WTC11 (cell line): Measurements from ENCODE around the gene UBE2L3. TPM values are rescaled to one million over a fixed set of nuclear protein-coding genes. Genes with fewer than 3 reads are reported as not detected.

Source experiments
- ATAC-seq: fragments of 200-7000 bp; cut with Tn5 transposase; 2 replicates; pipeline ENCODE4 v1.10.0; 2021; ENCODE audit warnings: mild to moderate bottlenecking, moderate library complexity
- CTCF ChIA-PET: fragments of 300-600 bp; sonication (Branson Sonifier 250); formaldehyde crosslinking; loops from one replicate; lab custom pipeline; 2021; ENCODE audit warnings: antibody characterized with exemption; lab: Charles Lee
- POLR2A ChIA-PET: fragments of 350-600 bp; sonication (Branson Sonifier 250); formaldehyde crosslinking; loops from one replicate; lab custom pipeline; 2021; ENCODE audit warnings: antibody characterized with exemption; lab: Charles Lee
- DNase-seq: peaks from one replicate; pipeline ENCODE4 v3.0.0; 2021; ENCODE audit warnings: low spot score
- H3K27ac Mint-ChIP-seq: 2 replicates; pipeline ENCODE4 v1.8.0; 2021; ENCODE audit warnings: mixed read lengths
- H3K27me3 Mint-ChIP-seq: 2 replicates; pipeline ENCODE4 v1.8.0; 2021; ENCODE audit warnings: low read depth, mild to moderate bottlenecking, moderate library complexity, mixed read lengths
- H3K36me3 Mint-ChIP-seq: 2 replicates; pipeline ENCODE4 v1.8.0; 2021; ENCODE audit warnings: mixed read lengths
- H3K4me1 Mint-ChIP-seq: 2 replicates; pipeline ENCODE4 v1.8.0; 2022; ENCODE audit warnings: mixed read lengths
- H3K4me3 Mint-ChIP-seq: 2 replicates; pipeline ENCODE4 v1.8.0; 2021; ENCODE audit warnings: mild to moderate bottlenecking, moderate library complexity, mixed read lengths
- H3K9me3 Mint-ChIP-seq: 2 replicates; pipeline ENCODE4 v1.8.0; 2021; ENCODE audit warnings: mixed read lengths
- ATF1 ChIP-seq: sonication (generic); formaldehyde crosslinking; IDR thresholded peaks from 2 replicates; pipeline ENCODE4 v1.8.1; 2023; ENCODE audit warnings: mild to moderate bottlenecking, moderate library complexity, missing genetic modification reagents
- CREM ChIP-seq: sonication (generic); formaldehyde crosslinking; IDR thresholded peaks from 2 replicates; pipeline ENCODE4 v1.8.1; 2022; ENCODE audit warnings: mild to moderate bottlenecking, missing genetic modification reagents, moderate library complexity
- CTCF ChIP-seq: fragments of 200-600 bp; IDR thresholded peaks from 2 replicates; pipeline ENCODE4 v1.8.0; 2022; ENCODE audit warnings: antibody characterized with exemption
- E2F1 ChIP-seq: sonication (generic); formaldehyde crosslinking; IDR thresholded peaks from 2 replicates; pipeline ENCODE4 v1.8.0; 2022; ENCODE audit warnings: mild to moderate bottlenecking, missing genetic modification reagents
- KAT7 ChIP-seq: sonication (generic); formaldehyde crosslinking; IDR thresholded peaks from 2 replicates; pipeline ENCODE4 v1.8.1; 2023; ENCODE audit warnings: missing genetic modification reagents, mild to moderate bottlenecking, borderline replicate concordance
- NR1H2 ChIP-seq: sonication (generic); formaldehyde crosslinking; IDR thresholded peaks from 2 replicates; pipeline ENCODE4 v1.9.0; 2021; ENCODE audit warnings: mild to moderate bottlenecking, moderate library complexity, missing genetic modification reagents
- PRDM15 ChIP-seq: sonication (generic); formaldehyde crosslinking; IDR thresholded peaks from 2 replicates; pipeline ENCODE4 v1.8.0; 2022; ENCODE audit warnings: missing genetic modification reagents
- SMAD4 ChIP-seq: sonication (generic); formaldehyde crosslinking; IDR thresholded peaks from 2 replicates; pipeline ENCODE4 v1.8.0; 2022; ENCODE audit warnings: mild to moderate bottlenecking, missing genetic modification reagents
- SP1 ChIP-seq: sonication (generic); formaldehyde crosslinking; conservative IDR thresholded peaks from 2 replicates; pipeline ENCODE4 v1.8.1; 2022; ENCODE audit warnings: missing genetic modification reagents
- TCF7 ChIP-seq: sonication (generic); formaldehyde crosslinking; IDR thresholded peaks from 2 replicates; pipeline ENCODE4 v1.8.0; 2022; ENCODE audit warnings: mild to moderate bottlenecking, low read depth, missing genetic modification reagents, moderate library complexity
- ZNF232 ChIP-seq: sonication (generic); formaldehyde crosslinking; IDR thresholded peaks from 2 replicates; pipeline ENCODE4 v1.8.0; 2022; ENCODE audit warnings: mild to moderate bottlenecking, missing genetic modification reagents
- ZNF396 ChIP-seq: fragments of 250-450 bp; sonication (Bioruptor Pico); IDR thresholded peaks from 2 replicates; pipeline ENCODE4 v1.8.0; 2021; ENCODE audit warnings: mild to moderate bottlenecking, moderate library complexity, borderline replicate concordance
- ZNF423 ChIP-seq: fragments of 250-450 bp; sonication (Bioruptor Pico); IDR thresholded peaks from 2 replicates; pipeline ENCODE4 v2.1.2; 2022; ENCODE audit warnings: mild to moderate bottlenecking, moderate library complexity
- ZSCAN18 ChIP-seq: fragments of 250-450 bp; sonication (Bioruptor Pico); IDR thresholded peaks from 2 replicates; pipeline ENCODE4 v2.1.2; 2022; ENCODE audit warnings: mild to moderate bottlenecking, moderate library complexity
- total RNA-seq: library from RNA; stranded (reverse); gene quantifications from 3 replicates; pipeline ENCODE4 v1.2.3, GENCODE V29; 2021
- TF ChIP-seq, protein P1 (sequence below): fragments of 250-450 bp; sonication (Bioruptor Pico); IDR thresholded peaks from 2 replicates; pipeline ENCODE4 v1.8.0; 2021; ENCODE audit warnings: mild to moderate bottlenecking
- TF ChIP-seq, protein P2 (sequence below): sonication (generic); formaldehyde crosslinking; IDR thresholded peaks from 2 replicates; pipeline ENCODE4 v1.8.0; 2023; ENCODE audit warnings: missing genetic modification reagents, mild to moderate bottlenecking, borderline replicate concordance

The UBE2L3 gene
- total RNA-seq, 1 experiment from 2014 or later: 79.1 TPM

- TF ChIP-seq, protein P1, sequence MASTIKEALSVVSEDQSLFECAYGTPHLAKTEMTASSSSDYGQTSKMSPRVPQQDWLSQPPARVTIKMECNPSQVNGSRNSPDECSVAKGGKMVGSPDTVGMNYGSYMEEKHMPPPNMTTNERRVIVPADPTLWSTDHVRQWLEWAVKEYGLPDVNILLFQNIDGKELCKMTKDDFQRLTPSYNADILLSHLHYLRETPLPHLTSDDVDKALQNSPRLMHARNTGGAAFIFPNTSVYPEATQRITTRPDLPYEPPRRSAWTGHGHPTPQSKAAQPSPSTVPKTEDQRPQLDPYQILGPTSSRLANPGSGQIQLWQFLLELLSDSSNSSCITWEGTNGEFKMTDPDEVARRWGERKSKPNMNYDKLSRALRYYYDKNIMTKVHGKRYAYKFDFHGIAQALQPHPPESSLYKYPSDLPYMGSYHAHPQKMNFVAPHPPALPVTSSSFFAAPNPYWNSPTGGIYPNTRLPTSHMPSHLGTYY (CRISPR knock-in tag): no peak
- no peak for TF ChIP-seq SMAD4 (CRISPR knock-in tag)
- no peak for TF ChIP-seq CTCF
- TF ChIP-seq, protein P2, sequence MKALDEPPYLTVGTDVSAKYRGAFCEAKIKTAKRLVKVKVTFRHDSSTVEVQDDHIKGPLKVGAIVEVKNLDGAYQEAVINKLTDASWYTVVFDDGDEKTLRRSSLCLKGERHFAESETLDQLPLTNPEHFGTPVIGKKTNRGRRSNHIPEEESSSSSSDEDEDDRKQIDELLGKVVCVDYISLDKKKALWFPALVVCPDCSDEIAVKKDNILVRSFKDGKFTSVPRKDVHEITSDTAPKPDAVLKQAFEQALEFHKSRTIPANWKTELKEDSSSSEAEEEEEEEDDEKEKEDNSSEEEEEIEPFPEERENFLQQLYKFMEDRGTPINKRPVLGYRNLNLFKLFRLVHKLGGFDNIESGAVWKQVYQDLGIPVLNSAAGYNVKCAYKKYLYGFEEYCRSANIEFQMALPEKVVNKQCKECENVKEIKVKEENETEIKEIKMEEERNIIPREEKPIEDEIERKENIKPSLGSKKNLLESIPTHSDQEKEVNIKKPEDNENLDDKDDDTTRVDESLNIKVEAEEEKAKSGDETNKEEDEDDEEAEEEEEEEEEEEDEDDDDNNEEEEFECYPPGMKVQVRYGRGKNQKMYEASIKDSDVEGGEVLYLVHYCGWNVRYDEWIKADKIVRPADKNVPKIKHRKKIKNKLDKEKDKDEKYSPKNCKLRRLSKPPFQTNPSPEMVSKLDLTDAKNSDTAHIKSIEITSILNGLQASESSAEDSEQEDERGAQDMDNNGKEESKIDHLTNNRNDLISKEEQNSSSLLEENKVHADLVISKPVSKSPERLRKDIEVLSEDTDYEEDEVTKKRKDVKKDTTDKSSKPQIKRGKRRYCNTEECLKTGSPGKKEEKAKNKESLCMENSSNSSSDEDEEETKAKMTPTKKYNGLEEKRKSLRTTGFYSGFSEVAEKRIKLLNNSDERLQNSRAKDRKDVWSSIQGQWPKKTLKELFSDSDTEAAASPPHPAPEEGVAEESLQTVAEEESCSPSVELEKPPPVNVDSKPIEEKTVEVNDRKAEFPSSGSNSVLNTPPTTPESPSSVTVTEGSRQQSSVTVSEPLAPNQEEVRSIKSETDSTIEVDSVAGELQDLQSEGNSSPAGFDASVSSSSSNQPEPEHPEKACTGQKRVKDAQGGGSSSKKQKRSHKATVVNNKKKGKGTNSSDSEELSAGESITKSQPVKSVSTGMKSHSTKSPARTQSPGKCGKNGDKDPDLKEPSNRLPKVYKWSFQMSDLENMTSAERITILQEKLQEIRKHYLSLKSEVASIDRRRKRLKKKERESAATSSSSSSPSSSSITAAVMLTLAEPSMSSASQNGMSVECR: no peak
- TF ChIP-seq SP1 (CRISPR knock-in tag): no peak
- TF ChIP-seq ZNF396 (CRISPR knock-in tag): no peak
- TF ChIP-seq NR1H2 (CRISPR knock-in tag): no peak
- TF ChIP-seq PRDM15: no peak
- TF ChIP-seq E2F1 (CRISPR knock-in tag): no peak
- no peak for TF ChIP-seq KAT7 (CRISPR knock-in tag)
- TF ChIP-seq CREM: no peak
Measured at GRCh38 chr22:21650280-21650679, 82.8 kb downstream of the UBE2L3 start (continued).

- Mint-ChIP-seq H3K36me3 (peaks cover 30% of the 10 kb centered on the region), H3K9me3 (no peaks in the 10 kb centered on the region), H3K4me3 (peak overlapping the region; percentile 92), H3K4me1 (peaks cover 24% of the 10 kb centered on the region), H3K27me3 (no peaks in the 10 kb centered on the region), H3K27ac (peak overlapping the region; percentile 95)
- ChIA-PET POLR2A (interaction anchor here (2.6 kb wide), 1 partner anchor 9 kb away, joined by 11 read pairs; the partner anchor contains the start of gene SDF2L1), CTCF (interaction anchor here (1.0 to 4.3 kb wide), 6 partner anchors 9 to 288 kb away, joined by 3 to 40 read pairs (median 4); partner anchors contain the start of genes SDF2L1 and YDJC)
- ATAC-seq: 0 out of 2 replicates have a peak, but pooled peaks have one; percentile 1
- no peak for TF ChIP-seq ATF1 (CRISPR knock-in tag)
- TF ChIP-seq ZSCAN18 (CRISPR knock-in tag): no peak
- TF ChIP-seq ZNF423 (CRISPR knock-in tag): no peak
- TF ChIP-seq ZNF232 (CRISPR knock-in tag): no peak
- 0 out of 2 replicates have a peak, but pooled peaks have one; percentile 8 for TF ChIP-seq SP1 (CRISPR knock-in tag)
- TF ChIP-seq KAT7 (CRISPR knock-in tag): no peak
- no peak for TF ChIP-seq TCF7 (CRISPR knock-in tag)
- DNase-seq: no peak
Measured at GRCh38 chr22:21650823-21651520, 83.5 kb downstream of the UBE2L3 start.
